Measurements from ENCODE around the gene LRRC8A.

- TF ChIP-seq EZH2 (IDR thresholded peaks at IDR 0.05) (no peak), POLR2A (IDR thresholded peaks at IDR 0.05; ENCODE audit: borderline replicate concordance, extremely low read depth, insufficient read depth, insufficient read length) (no peak), MAX (IDR thresholded peaks at IDR 0.05) (no peak), EZH2phosphoT487 (IDR thresholded peaks at IDR 0.05; ENCODE audit: borderline replicate concordance) (no peak), JUND (IDR thresholded peaks at IDR 0.05) (no peak), ZNF274 (IDR thresholded peaks at IDR 0.05; ENCODE audit: low read depth, low read length) (no peak), YY1 (IDR thresholded peaks at IDR 0.05; ENCODE audit: extremely low read depth, insufficient replicate concordance, low read depth, low read length) (no peak), POLR2AphosphoS5 (IDR thresholded peaks at IDR 0.05; ENCODE audit: low read depth, low read length) (no peak), SIN3A (IDR thresholded peaks at IDR 0.05; ENCODE audit: low read depth) (no peak)
- TF ChIP-seq, protein P1, sequence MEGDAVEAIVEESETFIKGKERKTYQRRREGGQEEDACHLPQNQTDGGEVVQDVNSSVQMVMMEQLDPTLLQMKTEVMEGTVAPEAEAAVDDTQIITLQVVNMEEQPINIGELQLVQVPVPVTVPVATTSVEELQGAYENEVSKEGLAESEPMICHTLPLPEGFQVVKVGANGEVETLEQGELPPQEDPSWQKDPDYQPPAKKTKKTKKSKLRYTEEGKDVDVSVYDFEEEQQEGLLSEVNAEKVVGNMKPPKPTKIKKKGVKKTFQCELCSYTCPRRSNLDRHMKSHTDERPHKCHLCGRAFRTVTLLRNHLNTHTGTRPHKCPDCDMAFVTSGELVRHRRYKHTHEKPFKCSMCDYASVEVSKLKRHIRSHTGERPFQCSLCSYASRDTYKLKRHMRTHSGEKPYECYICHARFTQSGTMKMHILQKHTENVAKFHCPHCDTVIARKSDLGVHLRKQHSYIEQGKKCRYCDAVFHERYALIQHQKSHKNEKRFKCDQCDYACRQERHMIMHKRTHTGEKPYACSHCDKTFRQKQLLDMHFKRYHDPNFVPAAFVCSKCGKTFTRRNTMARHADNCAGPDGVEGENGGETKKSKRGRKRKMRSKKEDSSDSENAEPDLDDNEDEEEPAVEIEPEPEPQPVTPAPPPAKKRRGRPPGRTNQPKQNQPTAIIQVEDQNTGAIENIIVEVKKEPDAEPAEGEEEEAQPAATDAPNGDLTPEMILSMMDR (IDR thresholded peaks at IDR 0.05 in 2 of 3, conservative IDR thresholded peaks at IDR 0.05 in 1 of 3; ENCODE audit: borderline replicate concordance in 1 of 3, insufficient read depth in 1 of 3, low read depth in 2 of 3, low read length in 2 of 3), result no peak
- TF ChIP-seq, protein P2, sequence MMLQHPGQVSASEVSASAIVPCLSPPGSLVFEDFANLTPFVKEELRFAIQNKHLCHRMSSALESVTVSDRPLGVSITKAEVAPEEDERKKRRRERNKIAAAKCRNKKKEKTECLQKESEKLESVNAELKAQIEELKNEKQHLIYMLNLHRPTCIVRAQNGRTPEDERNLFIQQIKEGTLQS (IDR thresholded peaks at IDR 0.05), result no peak
- TF ChIP-seq, protein P3, sequence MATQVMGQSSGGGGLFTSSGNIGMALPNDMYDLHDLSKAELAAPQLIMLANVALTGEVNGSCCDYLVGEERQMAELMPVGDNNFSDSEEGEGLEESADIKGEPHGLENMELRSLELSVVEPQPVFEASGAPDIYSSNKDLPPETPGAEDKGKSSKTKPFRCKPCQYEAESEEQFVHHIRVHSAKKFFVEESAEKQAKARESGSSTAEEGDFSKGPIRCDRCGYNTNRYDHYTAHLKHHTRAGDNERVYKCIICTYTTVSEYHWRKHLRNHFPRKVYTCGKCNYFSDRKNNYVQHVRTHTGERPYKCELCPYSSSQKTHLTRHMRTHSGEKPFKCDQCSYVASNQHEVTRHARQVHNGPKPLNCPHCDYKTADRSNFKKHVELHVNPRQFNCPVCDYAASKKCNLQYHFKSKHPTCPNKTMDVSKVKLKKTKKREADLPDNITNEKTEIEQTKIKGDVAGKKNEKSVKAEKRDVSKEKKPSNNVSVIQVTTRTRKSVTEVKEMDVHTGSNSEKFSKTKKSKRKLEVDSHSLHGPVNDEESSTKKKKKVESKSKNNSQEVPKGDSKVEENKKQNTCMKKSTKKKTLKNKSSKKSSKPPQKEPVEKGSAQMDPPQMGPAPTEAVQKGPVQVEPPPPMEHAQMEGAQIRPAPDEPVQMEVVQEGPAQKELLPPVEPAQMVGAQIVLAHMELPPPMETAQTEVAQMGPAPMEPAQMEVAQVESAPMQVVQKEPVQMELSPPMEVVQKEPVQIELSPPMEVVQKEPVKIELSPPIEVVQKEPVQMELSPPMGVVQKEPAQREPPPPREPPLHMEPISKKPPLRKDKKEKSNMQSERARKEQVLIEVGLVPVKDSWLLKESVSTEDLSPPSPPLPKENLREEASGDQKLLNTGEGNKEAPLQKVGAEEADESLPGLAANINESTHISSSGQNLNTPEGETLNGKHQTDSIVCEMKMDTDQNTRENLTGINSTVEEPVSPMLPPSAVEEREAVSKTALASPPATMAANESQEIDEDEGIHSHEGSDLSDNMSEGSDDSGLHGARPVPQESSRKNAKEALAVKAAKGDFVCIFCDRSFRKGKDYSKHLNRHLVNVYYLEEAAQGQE (IDR thresholded peaks at IDR 0.05; ENCODE audit: low read depth), result no peak
These were observed 48.2 kb upstream of the LRRC8A start for GRCh38 chr9:128833696-128834095.
